Measurements from ENCODE around the gene TSPAN3.

Gene TSPAN3

GRCh38 chr15:77027697-77028450 is 43.0 kb downstream of the TSPAN3 start:
- no peak overlapping the region for H3K4me3 ChIP-seq (ENCODE audit: low read length)
- no peak for DNase-seq (ENCODE audit: low read depth, low spot score)

GRCh38 chr15:77027111-77027696 is 43.7 kb downstream of the TSPAN3 start:
- DNase-seq (ENCODE audit: low read depth, low spot score) = no peak
- no peak overlapping the region for H3K4me3 ChIP-seq (ENCODE audit: low read length)

GRCh38 chr15:77026501-77027110 is 44.3 kb downstream of the TSPAN3 start:
- no peak overlapping the region for H3K4me3 ChIP-seq (ENCODE audit: low read length)
- no peak for DNase-seq (ENCODE audit: low read depth, low spot score)

- DNase-seq (ENCODE audit: low read depth, low spot score) = no peak
- no peak overlapping the region for H3K4me3 ChIP-seq (ENCODE audit: low read length)
Measured at GRCh38 chr15:77025941-77026411, 44.9 kb downstream of the TSPAN3 start.

- no peak for DNase-seq (ENCODE audit: low read depth, low spot score)
- no peak overlapping the region for H3K4me3 ChIP-seq (ENCODE audit: low read length)
Measured at GRCh38 chr15:77025083-77025901, 45.6 kb downstream of the TSPAN3 start.

GRCh38 chr15:77024273-77025082 is 46.4 kb downstream of the TSPAN3 start:
- peak; percentile 26 for DNase-seq (ENCODE audit: low read depth, low spot score)
- H3K4me3 ChIP-seq (ENCODE audit: low read length) = no peak overlapping the region

- DNase-seq (ENCODE audit: low read depth, low spot score) = no peak
Measured at GRCh38 chr15:77023576-77024272, 47.2 kb downstream of the TSPAN3 start.

GRCh38 chr15:77022646-77023575 is 48.0 kb downstream of the TSPAN3 start:
- DNase-seq (ENCODE audit: low read depth, low spot score) = no peak
- H3K4me3 ChIP-seq (ENCODE audit: low read length) = no peak overlapping the region

More at GRCh38 chr15:77023576-77024272, 47.2 kb downstream of the TSPAN3 start:
- no peak overlapping the region for H3K4me3 ChIP-seq (ENCODE audit: low read length)

GRCh38 chr15:77021803-77022381 is 49.0 kb downstream of the TSPAN3 start:
- peak; percentile 54 for DNase-seq (ENCODE audit: low read depth, low spot score)
- no peak overlapping the region for H3K4me3 ChIP-seq (ENCODE audit: low read length)

GRCh38 chr15:77021088-77021481 is 49.8 kb downstream of the TSPAN3 start:
- DNase-seq (ENCODE audit: low read depth, low spot score) = no peak
- H3K4me3 ChIP-seq (ENCODE audit: low read length) = no peak overlapping the region

GRCh38 chr15:77020348-77021087 is 50.4 kb downstream of the TSPAN3 start:
- H3K4me3 ChIP-seq (ENCODE audit: low read length) = no peak overlapping the region
- no peak for DNase-seq (ENCODE audit: low read depth, low spot score)

- H3K4me3 ChIP-seq (ENCODE audit: low read length) = no peak overlapping the region
- no peak for DNase-seq (ENCODE audit: low read depth, low spot score)
Measured at GRCh38 chr15:77019521-77020331, 51.2 kb downstream of the TSPAN3 start.

- DNase-seq (ENCODE audit: low read depth, low spot score) = no peak
- H3K4me3 ChIP-seq (ENCODE audit: low read length) = no peak overlapping the region
Measured at GRCh38 chr15:77018796-77019505, 52.0 kb downstream of the TSPAN3 start.

GRCh38 chr15:77017761-77018720 is 52.9 kb downstream of the TSPAN3 start:
- no peak for DNase-seq (ENCODE audit: low read depth, low spot score)
- no peak overlapping the region for H3K4me3 ChIP-seq (ENCODE audit: low read length)

Measured in Jurkat, Clone E6-1 (cell line).